ENCODE data around the gene NDUFB7.
A peak's percentile ranks its signal among the peaks of the same experiment; 100 is the strongest.
"Not testable (repeated sequence)": the region's sequence is repeated elsewhere in the genome, so short reads cannot be mapped to it uniquely, and the experiment has no call there.

Gene NDUFB7

DNA sequence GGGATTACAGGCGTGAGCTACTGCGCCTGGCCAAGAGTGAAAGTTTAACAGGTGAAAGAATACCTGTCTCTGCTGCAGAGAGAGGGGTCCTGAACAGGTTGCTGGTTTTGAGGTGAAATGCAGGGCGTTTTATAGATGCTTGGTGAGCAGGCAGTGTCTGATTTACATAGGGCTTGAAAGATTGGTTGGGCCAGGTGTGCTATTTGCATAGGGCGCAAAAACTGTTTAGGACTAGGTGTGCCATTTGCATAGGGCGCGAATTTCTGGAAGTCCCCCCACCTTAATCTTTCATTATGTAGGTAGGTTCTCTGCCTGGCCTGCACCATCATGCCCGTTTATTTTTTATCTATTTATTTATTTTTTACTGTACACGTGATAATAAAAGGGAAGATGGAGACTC lies 4.5 kb upstream of the NDUFB7 start:
- H3K27ac ChIP-seq (ENCODE audit: low read depth in 2 of 2, low read length in 2 of 2): no peak overlapping the region

DNA sequence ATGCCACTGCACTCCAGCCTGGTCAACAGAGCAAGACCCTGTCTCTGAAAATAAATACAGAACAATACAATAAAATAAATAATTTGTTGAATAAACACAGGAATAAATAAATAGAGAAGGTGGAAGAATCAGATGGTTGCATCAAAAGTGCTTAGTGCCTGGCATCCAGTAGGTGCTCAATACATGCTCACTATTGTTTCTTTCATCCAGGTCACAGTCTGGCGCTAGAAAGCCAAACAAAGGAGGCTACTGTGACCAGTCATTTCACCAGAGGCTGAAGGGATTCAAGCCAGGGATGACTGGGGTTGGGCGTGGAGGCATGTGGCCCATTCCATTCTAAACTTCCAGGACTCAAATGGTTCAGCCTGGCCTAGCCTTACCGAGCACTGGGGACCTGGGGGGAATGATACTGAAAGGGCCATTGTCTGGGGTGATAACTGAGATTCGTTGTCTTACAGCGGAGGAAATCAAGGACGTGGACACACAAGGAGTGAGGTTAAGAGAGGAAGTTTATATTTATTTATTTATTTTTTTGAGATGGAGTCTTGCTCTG lies 3.6 kb upstream of the NDUFB7 start:
- no peak overlapping the region for H3K4me3 ChIP-seq (ENCODE audit: low read length in 2 of 2)
- no peak overlapping the region for H3K27ac ChIP-seq (ENCODE audit: low read depth in 2 of 2, low read length in 2 of 2)
- H3K36me3 ChIP-seq (ENCODE audit: control insufficient read depth in 2 of 2, insufficient read depth in 2 of 2, low read length in 2 of 2): no peaks in the 10 kb centered on the region

More for the DNA sequence above, 4.5 kb upstream of the NDUFB7 start:
- H3K4me3 ChIP-seq (ENCODE audit: low read length in 2 of 2): no peak overlapping the region
- H3K27me3 ChIP-seq (ENCODE audit: control insufficient read depth in 2 of 2, insufficient read depth in 2 of 2, low read length in 2 of 2): no peaks in the 10 kb centered on the region
- no peaks in the 10 kb centered on the region for H3K9me3 ChIP-seq (ENCODE audit: control insufficient read depth in 2 of 2, low read length in 2 of 2)
- H3K9ac ChIP-seq (ENCODE audit: low read depth in 1 of 2, low read length in 2 of 2): no peak overlapping the region
- no peaks in the 10 kb centered on the region for H3K36me3 ChIP-seq (ENCODE audit: control insufficient read depth in 2 of 2, insufficient read depth in 2 of 2, low read length in 2 of 2)
- peaks cover 0 to 4% of the 10 kb centered on the region in 2 donors for H3K4me1 ChIP-seq (ENCODE audit: control insufficient read depth in 2 of 2, insufficient read depth in 2 of 2, low read length in 2 of 2)

DNA sequence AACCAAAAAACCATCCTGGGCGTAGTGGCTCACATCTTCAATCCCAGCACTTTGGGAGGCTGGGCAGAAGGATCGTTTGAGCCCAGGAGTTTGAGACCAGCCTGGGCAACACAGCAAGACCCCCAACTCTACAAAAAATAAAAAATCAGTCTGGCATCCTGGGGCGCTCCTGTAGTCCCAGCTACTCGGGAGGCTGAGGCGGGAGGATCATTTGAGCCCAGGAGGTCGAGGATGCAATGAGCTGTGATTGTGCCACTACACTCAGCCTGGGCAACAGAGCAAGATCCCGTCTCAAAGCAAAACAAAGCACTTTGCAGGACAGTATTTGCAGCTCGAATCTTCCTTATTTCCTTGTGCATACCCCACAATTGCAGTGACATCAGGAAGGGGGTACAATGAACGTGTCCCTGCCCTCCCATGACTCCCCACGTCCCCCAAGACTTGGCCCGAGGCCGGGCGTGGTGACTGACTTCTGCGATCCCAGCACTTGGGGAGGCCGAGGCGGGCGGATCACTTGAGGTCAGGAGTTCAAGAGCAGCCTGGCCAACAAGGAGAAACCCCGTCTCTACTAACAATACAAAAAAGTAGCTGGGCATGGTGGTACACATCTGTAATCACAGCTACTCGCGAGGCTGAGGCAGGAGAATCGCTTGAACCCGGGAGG lies 870 bp downstream of the NDUFB7 start:
- Histone ChIP-seq H3K27ac (ENCODE audit: low read depth in 2 of 2, low read length in 2 of 2) (peak overlapping the region; percentile 73 to 86), H3K36me3 (ENCODE audit: control insufficient read depth in 2 of 2, insufficient read depth in 2 of 2, low read length in 2 of 2) (peaks cover 7 to 8% of the 10 kb centered on the region in 2 donors), H3K27me3 (ENCODE audit: control insufficient read depth in 2 of 2, insufficient read depth in 2 of 2, low read length in 2 of 2) (no peaks in the 10 kb centered on the region), H3K4me3 (ENCODE audit: low read length in 2 of 2) (peak overlapping the region; percentile 98 to 99), H3K9ac (ENCODE audit: low read depth in 1 of 2, low read length in 2 of 2) (peak overlapping the region; percentile 90 to 95), H3K4me1 (ENCODE audit: control insufficient read depth in 2 of 2, insufficient read depth in 2 of 2, low read length in 2 of 2) (peaks cover 12 to 19% of the 10 kb centered on the region in 2 donors), H3K9me3 (ENCODE audit: control insufficient read depth in 2 of 2, low read length in 2 of 2) (no peaks in the 10 kb centered on the region)

More for the DNA sequence above, 3.6 kb upstream of the NDUFB7 start:
- no peak overlapping the region for H3K9ac ChIP-seq (ENCODE audit: low read depth in 1 of 2, low read length in 2 of 2)
- H3K9me3 ChIP-seq (ENCODE audit: control insufficient read depth in 2 of 2, low read length in 2 of 2): no peaks in the 10 kb centered on the region
- H3K27me3 ChIP-seq (ENCODE audit: control insufficient read depth in 2 of 2, insufficient read depth in 2 of 2, low read length in 2 of 2): no peaks in the 10 kb centered on the region
- peaks cover 8 to 9% of the 10 kb centered on the region in 2 donors for H3K4me1 ChIP-seq (ENCODE audit: control insufficient read depth in 2 of 2, insufficient read depth in 2 of 2, low read length in 2 of 2)

DNA sequence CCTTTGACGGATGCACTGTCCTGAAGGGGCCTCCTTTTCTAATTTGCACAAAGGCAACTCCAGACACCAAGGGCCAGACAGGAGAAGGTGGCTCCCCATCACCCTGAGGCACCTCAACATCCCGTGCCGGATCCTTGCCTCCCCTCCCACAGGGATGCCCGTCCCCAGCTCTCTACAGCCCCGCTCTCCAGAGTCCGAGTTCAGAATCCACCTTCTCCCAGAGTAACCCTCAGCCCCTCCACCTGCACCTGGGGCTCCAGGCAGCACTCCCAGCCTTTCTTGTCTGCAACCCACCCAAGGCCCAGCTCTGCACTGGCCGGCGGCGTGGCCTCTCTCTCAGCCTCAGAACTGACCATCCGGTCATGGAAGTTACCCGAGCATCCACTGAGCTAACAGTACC lies 4.8 kb downstream of the NDUFB7 start:
- Histone ChIP-seq H3K4me1 (ENCODE audit: control insufficient read depth in 2 of 2, insufficient read depth in 2 of 2, low read length in 2 of 2) (peaks cover 10 to 19% of the 10 kb centered on the region in 2 donors), H3K27ac (ENCODE audit: low read depth in 2 of 2, low read length in 2 of 2) (no peak overlapping the region)

DNA sequence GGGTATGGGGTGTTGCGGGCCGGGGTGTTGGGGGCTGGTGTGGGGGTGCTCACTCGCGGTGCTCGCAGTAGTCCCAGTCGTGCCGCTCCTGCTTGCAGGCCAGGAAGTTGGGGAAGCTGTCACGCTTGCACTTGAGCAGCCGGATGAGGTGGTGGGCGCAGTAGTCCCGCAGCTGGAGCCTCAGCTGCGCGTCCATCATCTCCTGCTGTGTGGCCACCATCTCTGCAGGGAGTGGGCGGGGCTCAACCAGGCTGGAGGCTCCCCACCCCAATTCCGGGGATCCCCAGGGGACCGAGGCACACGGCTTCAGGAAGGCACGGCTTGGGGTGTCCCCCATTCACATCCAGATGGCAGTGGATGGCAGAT lies 5.2 kb downstream of the NDUFB7 start:
- H3K4me3 ChIP-seq (ENCODE audit: low read length in 2 of 2): no peak overlapping the region
- H3K27ac ChIP-seq (ENCODE audit: low read depth in 2 of 2, low read length in 2 of 2): no peak overlapping the region
- peaks cover 12% of the 10 kb centered on the region in 2 donors for H3K36me3 ChIP-seq (ENCODE audit: control insufficient read depth in 2 of 2, insufficient read depth in 2 of 2, low read length in 2 of 2)
- no peak overlapping the region for H3K9ac ChIP-seq (ENCODE audit: low read depth in 1 of 2, low read length in 2 of 2)
- H3K4me1 ChIP-seq (ENCODE audit: control insufficient read depth in 2 of 2, insufficient read depth in 2 of 2, low read length in 2 of 2): peaks cover 10 to 19% of the 10 kb centered on the region in 2 donors
- no peaks in the 10 kb centered on the region for H3K27me3 ChIP-seq (ENCODE audit: control insufficient read depth in 2 of 2, insufficient read depth in 2 of 2, low read length in 2 of 2)
- H3K9me3 ChIP-seq (ENCODE audit: control insufficient read depth in 2 of 2, low read length in 2 of 2): no peaks in the 10 kb centered on the region

More for the DNA sequence above, 4.8 kb downstream of the NDUFB7 start:
- H3K9me3 ChIP-seq (ENCODE audit: control insufficient read depth in 2 of 2, low read length in 2 of 2): no peaks in the 10 kb centered on the region
- H3K27me3 ChIP-seq (ENCODE audit: control insufficient read depth in 2 of 2, insufficient read depth in 2 of 2, low read length in 2 of 2): no peaks in the 10 kb centered on the region
- no peak overlapping the region for H3K9ac ChIP-seq (ENCODE audit: low read depth in 1 of 2, low read length in 2 of 2)
- H3K36me3 ChIP-seq (ENCODE audit: control insufficient read depth in 2 of 2, insufficient read depth in 2 of 2, low read length in 2 of 2): peaks cover 12% of the 10 kb centered on the region in 2 donors
- no peak overlapping the region for H3K4me3 ChIP-seq (ENCODE audit: low read length in 2 of 2)

DNA sequence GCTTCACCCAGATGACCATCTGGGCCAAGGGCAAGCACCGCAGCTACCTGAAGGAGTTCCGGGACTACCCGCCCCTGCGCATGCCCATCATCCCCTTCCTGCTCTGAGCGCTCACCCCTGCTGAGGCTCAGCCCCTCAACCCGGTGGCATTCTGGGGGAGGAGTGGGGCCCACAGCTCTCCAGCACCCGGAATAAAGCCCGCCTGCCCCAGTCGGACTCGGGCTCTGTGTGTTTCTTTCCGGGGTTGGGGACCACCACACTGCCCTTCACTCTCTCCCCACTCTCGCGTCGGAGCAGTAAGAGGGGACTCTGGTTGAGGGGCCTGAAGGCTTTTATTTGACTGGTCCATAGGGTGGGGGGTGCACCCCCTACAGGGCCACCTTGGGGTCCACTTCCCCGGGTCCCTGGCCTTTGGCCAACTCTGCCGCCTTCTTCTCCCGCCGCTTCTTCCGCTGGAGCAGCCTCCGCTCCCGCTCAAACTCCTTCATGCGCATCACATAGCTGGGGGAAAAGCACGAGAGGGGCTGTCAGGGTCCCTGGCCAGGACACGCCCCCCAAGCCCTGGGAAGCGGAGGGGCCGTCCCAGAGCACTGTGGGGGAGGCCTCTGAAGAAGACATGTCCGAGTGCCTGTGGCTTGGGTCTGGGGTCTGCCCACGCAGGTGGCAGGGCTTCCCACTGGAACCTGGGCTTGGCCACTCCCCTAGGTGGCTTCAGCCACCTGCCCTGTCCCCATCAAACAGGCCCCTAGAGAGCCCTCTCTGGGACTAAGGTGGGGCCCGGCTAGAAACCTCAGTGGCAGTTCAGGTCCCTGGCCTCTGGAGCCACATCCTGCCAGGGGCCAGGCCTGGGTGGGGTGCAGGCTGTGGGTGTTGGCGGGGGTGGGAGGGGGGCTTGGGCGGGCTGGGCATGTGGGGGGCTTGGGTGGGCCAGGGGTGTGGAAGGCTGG lies 5.8 kb downstream of the NDUFB7 start:
- Histone ChIP-seq H3K4me3 (ENCODE audit: low read length in 2 of 2) (no peak overlapping the region), H3K4me1 (ENCODE audit: control insufficient read depth in 2 of 2, insufficient read depth in 2 of 2, low read length in 2 of 2) (peaks cover 5 to 16% of the 10 kb centered on the region in 2 donors), H3K36me3 (ENCODE audit: control insufficient read depth in 2 of 2, insufficient read depth in 2 of 2, low read length in 2 of 2) (peaks cover 12% of the 10 kb centered on the region in 2 donors), H3K9ac (ENCODE audit: low read depth in 1 of 2, low read length in 2 of 2) (no peak overlapping the region), H3K27me3 (ENCODE audit: control insufficient read depth in 2 of 2, insufficient read depth in 2 of 2, low read length in 2 of 2) (no peaks in the 10 kb centered on the region), H3K27ac (ENCODE audit: low read depth in 2 of 2, low read length in 2 of 2) (no peak overlapping the region), H3K9me3 (ENCODE audit: control insufficient read depth in 2 of 2, low read length in 2 of 2) (no peaks in the 10 kb centered on the region)

DNA sequence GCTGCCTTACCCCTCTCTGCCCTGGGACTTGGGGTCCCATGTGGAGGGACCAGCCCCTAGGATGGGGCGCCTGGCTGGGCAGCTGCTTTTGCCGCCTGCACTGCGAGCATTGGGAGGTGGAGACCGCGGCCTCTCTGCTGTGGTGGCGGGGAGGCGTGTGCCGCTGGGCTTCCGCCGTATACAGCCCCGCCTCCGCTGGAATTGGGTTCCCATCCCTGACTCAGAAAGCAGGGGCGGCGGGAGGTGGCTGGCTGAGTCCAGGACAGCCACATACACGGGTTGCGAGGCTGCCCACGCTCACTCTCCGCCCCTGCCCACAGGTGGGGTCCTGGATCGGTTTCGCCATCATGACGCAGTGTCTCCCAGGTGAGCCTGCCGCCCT lies 6.6 kb downstream of the NDUFB7 start:
- peaks cover 12% of the 10 kb centered on the region in 2 donors for H3K36me3 ChIP-seq (ENCODE audit: control insufficient read depth in 2 of 2, insufficient read depth in 2 of 2, low read length in 2 of 2)
- no peaks in the 10 kb centered on the region for H3K9me3 ChIP-seq (ENCODE audit: control insufficient read depth in 2 of 2, low read length in 2 of 2)
- no peak overlapping the region for H3K9ac ChIP-seq (ENCODE audit: low read depth in 1 of 2, low read length in 2 of 2)
- H3K27ac ChIP-seq (ENCODE audit: low read depth in 2 of 2, low read length in 2 of 2): no peak overlapping the region
- H3K27me3 ChIP-seq (ENCODE audit: control insufficient read depth in 2 of 2, insufficient read depth in 2 of 2, low read length in 2 of 2): no peaks in the 10 kb centered on the region
- no peak overlapping the region for H3K4me3 ChIP-seq (ENCODE audit: low read length in 2 of 2)
- peaks cover 3 to 10% of the 10 kb centered on the region in 2 donors for H3K4me1 ChIP-seq (ENCODE audit: control insufficient read depth in 2 of 2, insufficient read depth in 2 of 2, low read length in 2 of 2)

DNA sequence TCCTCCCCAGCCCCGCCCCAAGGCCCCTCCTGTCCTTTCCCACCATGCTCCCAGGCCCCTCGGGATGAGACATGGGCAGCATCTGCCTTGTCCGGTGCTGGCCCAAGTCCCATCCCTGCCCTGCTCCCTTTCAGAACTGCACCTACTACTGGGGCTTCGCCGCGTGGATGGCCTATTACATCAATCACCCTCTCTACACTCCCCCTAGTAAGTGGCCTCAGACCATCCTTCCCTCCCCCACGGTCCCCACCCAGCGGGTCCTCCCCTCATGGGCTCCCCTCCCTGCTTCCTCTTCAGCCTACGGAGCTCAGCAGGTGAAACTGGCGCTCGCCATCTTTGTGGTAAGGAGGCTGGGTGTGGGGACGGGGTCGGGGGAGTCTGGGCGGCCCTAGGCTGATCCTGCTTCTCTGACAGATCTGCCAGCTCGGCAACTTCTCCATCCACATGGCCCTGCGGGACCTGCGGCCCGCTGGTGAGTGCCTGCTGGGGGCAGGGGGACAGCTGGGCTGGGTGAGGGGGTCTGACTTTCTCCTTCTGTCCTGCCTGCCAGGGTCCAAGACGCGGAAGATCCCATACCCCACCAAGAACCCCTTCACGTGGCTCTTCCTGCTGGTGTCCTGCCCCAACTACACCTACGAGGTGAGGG lies 7.1 kb downstream of the NDUFB7 start:
- not testable (repeated sequence) for H3K27ac ChIP-seq (ENCODE audit: low read depth in 2 of 2, low read length in 2 of 2); H3K4me1 ChIP-seq (ENCODE audit: control insufficient read depth in 2 of 2, insufficient read depth in 2 of 2, low read length in 2 of 2); H3K9ac ChIP-seq (ENCODE audit: low read depth in 1 of 2, low read length in 2 of 2); H3K4me3 ChIP-seq (ENCODE audit: low read length in 2 of 2); H3K27me3 ChIP-seq (ENCODE audit: control insufficient read depth in 2 of 2, insufficient read depth in 2 of 2, low read length in 2 of 2); H3K9me3 ChIP-seq (ENCODE audit: control insufficient read depth in 2 of 2, low read length in 2 of 2)
- H3K36me3 ChIP-seq (ENCODE audit: control insufficient read depth in 2 of 2, insufficient read depth in 2 of 2, low read length in 2 of 2): peaks cover 12% of the 10 kb centered on the region in 2 donors

DNA sequence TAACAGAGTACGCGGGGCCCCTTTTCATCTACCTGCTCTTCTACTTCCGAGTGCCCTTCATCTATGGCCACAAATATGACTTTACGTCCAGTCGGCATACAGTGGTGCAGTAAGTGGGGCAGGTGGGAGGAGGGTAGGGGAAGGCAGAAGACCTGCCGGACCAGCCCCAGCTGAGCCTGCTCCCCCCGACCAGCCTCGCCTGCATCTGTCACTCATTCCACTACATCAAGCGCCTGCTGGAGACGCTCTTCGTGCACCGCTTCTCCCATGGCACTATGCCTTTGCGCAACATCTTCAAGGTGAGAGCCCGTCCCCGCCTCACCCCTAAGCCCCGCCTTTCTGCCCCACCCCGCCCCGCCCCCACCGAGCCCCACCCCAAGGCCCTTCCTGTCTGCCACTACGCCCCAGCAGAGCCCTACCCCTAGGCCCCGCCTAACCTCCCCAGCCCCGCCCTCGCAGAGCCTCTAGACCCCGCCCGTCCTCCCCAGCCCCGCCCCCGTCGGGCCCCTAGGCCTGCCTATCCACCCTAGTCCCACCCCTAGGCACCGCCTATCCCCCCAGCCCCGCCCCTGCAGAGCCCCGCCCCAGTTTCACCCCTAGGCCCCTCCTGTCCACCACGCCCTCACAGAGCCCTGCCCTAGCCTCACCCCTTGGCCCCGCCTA lies 7.7 kb downstream of the NDUFB7 start:
- no peak overlapping the region for H3K4me3 ChIP-seq (ENCODE audit: low read length in 2 of 2)
- no peaks in the 10 kb centered on the region for H3K9me3 ChIP-seq (ENCODE audit: control insufficient read depth in 2 of 2, low read length in 2 of 2)
- peaks cover 2 to 3% of the 10 kb centered on the region in 2 donors for H3K4me1 ChIP-seq (ENCODE audit: control insufficient read depth in 2 of 2, insufficient read depth in 2 of 2, low read length in 2 of 2)
- no peaks in the 10 kb centered on the region for H3K27me3 ChIP-seq (ENCODE audit: control insufficient read depth in 2 of 2, insufficient read depth in 2 of 2, low read length in 2 of 2)
- no peak overlapping the region for H3K27ac ChIP-seq (ENCODE audit: low read depth in 2 of 2, low read length in 2 of 2)
- no peak overlapping the region for H3K9ac ChIP-seq (ENCODE audit: low read depth in 1 of 2, low read length in 2 of 2)
- peaks cover 12% of the 10 kb centered on the region in 2 donors for H3K36me3 ChIP-seq (ENCODE audit: control insufficient read depth in 2 of 2, insufficient read depth in 2 of 2, low read length in 2 of 2)
